GM19395 (cell line): Measurements from ENCODE around the gene CFHR4.
"Not testable (repeated sequence)": the region's sequence is repeated elsewhere in the genome, so short reads cannot be mapped to it uniquely, and the experiment has no call there.

Experiments
- ATAC-seq: cut with Tn5 transposase; IDR thresholded peaks from one replicate; pipeline ENCODE4 v1.9.1; 2021; ENCODE audit warnings: mild to moderate bottlenecking, moderate library complexity; ENCODE audit not compliant: unreplicated experiment

Gene CFHR4

DNA sequence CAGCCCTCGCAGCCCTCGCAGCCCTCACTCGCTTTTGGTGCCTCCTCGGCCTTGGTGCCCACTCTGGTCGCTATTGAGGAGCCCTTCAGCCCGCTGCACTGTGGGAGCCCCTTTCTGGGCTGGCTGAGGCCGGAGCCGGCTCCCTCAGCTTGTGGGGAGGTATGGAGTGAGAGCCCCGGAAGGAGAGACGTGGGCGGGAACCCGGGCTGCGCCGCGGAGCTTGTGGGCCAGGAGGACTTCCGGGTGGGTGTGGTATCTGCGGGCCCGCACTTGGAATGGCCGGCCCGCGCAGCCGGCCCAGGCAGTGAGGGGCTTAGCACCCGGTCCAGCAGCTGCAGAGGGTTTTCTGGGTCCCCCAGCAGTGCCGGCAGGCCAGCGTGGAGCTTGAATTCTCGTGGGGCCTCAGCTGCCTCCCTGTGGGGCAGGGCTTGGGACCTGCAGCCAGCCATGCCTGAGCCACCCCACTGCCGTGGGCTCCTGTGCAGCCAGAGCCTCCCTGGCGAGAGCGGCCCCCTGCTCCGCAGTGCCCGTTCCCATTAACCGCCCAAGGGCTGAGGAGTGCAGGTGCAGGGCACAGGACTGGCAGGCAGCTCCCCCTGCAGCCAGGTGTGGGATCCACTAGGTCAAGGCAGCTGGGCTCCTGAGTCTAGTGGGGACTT lies 45.8 kb downstream of the CFHR4 start:
- no peak for ATAC-seq

DNA sequence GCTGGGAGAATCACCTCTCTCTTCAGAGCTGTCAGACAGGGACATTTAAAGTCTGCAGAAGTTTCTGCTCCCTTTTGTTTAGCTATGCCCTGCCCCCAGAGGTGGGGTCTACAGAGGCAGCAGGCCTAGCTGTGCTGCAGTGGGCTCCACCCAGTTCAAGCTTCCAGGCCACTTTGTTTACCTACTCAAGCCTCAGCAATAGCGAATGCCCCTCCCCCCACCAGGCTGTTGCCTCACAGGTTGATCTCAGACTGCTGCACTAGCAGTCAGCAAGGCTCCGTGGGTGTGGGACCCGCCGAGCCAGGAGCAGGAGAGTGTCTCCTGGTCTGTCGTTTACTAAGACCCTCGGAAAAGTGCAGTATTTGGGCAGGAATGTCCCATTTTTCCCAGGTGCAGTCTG lies 53.6 kb downstream of the CFHR4 start:
- not testable (repeated sequence) for ATAC-seq

DNA sequence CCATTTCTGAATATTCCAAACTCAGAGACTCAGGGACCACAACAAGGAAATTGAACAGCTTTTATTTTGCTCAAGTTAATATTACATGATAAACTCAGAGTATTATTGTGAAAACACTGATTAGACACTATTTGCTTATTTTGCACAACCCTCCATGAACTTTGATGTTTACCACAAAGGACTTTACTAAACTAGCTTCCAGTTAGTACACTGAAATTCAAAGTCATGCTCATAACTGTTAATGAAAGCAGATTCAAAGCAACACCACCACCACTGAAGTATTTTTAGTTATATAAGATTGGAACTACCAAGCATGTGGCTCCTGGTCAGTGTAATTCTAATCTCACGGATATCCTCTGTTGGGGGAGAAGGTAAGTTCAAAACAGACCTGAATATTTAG lies 55.7 kb downstream of the CFHR4 start, which contains the start of gene CFHR2:
Gene CFHR2, plus strand, starts transcription at position 171 of the 400 bp plus-strand sequence. Its CDS starts 143 bp downstream, at position 314.
- not testable (repeated sequence) for ATAC-seq

DNA sequence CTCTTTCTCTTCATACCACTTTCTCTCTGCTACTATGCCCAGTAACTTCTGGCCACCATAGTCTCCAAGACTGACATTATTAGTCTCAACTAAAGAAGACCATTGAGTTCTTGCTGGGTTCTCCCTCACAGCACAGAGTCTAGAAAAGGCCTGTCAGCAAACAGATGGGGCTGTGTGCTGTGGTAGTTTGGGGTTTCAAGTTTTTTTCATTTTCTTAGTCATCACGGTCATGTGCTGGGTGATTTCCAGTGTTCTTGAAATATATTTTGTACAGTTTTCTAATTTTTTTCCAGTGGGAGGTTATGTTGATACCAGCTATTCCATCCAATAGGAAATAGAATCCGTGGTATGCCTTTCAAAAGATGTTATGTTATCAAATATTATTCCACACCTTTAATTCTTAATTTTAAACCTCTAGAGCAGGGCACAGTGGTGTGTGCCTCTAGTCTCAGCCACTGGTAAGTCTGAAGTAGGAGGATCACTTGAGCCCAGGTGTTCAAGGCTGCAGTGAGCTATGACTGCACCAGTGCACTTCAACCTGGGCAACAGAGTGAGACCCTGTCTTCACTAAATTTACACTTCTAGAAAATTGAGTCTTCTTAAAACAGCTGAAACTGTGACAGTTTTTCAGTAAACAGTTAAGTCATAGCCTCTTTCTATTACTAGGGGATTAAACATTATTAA lies 64.0 kb downstream of the CFHR4 start:
- peak; percentile 87 for ATAC-seq

DNA sequence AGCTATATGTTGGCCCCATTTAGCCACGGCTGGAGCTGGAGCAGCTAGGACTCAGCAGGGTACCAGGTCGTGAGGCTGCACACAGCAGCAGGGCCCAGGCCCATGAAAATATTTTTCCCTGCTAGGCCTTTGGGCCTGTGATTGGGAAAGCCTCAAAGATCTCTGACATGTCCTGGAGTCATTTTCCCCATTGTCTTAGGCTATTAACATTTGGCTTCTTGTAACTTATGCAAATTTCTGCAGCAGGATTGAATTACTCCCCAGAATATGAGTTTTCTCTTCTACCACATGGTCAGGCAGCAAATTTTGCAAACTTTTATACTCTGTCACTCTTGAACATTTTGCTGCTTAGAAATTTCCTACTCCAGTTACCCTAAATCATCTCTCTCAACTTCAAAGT lies 66.9 kb downstream of the CFHR4 start:
- ATAC-seq = no peak

DNA sequence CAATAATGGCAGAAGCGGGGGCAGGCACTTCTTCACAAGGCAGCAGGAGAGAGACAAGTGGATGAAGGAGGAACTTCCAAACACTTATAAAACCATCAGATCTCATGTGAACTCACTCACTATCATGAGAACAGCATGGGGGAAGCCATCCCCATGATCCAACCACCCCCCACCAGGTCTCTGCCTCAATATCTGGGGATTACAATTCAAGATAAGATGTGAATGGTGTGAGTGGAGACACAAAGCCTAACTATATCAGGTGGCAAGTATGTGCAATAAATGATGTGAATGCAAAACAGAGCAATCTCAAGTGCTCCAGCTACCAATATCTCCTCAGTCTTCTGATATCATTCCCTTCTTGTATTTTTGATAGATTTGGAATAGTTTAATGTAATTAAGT lies 68.1 kb downstream of the CFHR4 start:
- no peak for ATAC-seq

DNA sequence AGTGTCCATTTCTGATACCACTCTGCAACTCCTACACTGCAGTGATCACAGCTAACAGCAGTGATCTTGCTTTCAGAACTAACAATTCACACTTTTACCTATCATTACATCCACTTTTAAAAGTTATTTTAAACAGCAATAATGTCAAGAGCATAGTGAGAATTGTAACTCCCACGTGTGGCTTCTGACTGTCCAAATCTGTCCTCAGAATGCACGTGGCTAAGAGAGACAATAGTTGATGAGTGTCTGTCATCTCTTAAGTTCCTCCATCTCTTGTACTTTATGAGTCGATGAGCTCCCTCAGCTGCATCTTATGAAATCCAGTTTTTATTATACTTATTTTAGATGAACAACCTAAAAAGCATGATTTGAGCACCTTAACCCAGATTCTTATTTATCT lies 73.0 kb downstream of the CFHR4 start:
- peak; percentile 64 for ATAC-seq
